VCaP (cell line): Measurements from ENCODE around the gene TTC12.

Source experiments
- H3K27ac ChIP-seq: fragments of 450-650 bp; 2 replicates; pipeline ENCODE4 v1.5.1; 2017
- CTCF ChIP-seq: fragments of 450-650 bp; conservative IDR thresholded peaks from 2 replicates; pipeline ENCODE4 v1.5.1; 2017; ENCODE audit warnings: mild to moderate bottlenecking, moderate library complexity

Gene TTC12

GRCh38 chr11:113277907-113278306, 36.5 kb upstream of the TTC12 start:
- no peak for TF ChIP-seq CTCF
- H3K27ac ChIP-seq: no peak overlapping the region

GRCh38 chr11:113278481-113278880, 35.9 kb upstream of the TTC12 start:
- H3K27ac ChIP-seq: no peak overlapping the region
- TF ChIP-seq CTCF: no peak

GRCh38 chr11:113278925-113279324, 35.5 kb upstream of the TTC12 start:
- H3K27ac ChIP-seq: no peak overlapping the region
- TF ChIP-seq CTCF: no peak

GRCh38 chr11:113279591-113279990, 34.8 kb upstream of the TTC12 start:
- H3K27ac ChIP-seq: no peak overlapping the region
- TF ChIP-seq CTCF: no peak

- H3K27ac ChIP-seq: no peak overlapping the region
- no peak for TF ChIP-seq CTCF
Measured at GRCh38 chr11:113281052-113281725, 33.2 kb upstream of the TTC12 start.

GRCh38 chr11:113282898-113283437, 31.4 kb upstream of the TTC12 start:
- TF ChIP-seq CTCF: no peak
- H3K27ac ChIP-seq: no peak overlapping the region

- no peak for TF ChIP-seq CTCF
- no peak overlapping the region for H3K27ac ChIP-seq
Measured at GRCh38 chr11:113283881-113284280, 30.5 kb upstream of the TTC12 start.
